Measurements from ENCODE around the gene FOXP2.

DNA sequence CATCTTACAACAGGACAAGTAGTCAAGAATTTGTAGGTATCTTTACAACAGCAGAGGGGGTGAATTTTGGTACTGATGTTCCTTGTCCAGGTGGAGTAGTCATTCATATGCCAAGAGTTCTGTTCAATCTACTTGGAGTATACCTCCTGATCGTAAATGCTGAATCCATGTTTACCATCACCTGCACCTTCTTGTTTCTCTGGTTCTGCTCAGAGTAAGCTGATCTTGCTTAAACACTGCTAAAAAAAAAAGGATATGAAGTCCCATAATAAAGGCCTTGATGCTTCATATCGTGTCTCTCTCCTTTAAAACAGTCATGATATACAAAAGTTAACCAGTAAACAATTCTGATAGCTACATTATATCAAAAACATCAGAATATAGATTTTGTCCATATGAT lies 45.3 kb upstream of the FOXP2 start:
- TF ChIP-seq GATA2 (IDR thresholded peaks at IDR 0.05; ENCODE audit: low read depth, low read length), result no peak
- no peak for TF ChIP-seq GATA3 (IDR thresholded peaks at IDR 0.05; ENCODE audit: low read depth, low read length)

All from SH-SY5Y (cell line).